NCI-H128 (cell line): ENCODE results near the gene KIAA0408.
"Not testable (repeated sequence)": the region's sequence is repeated elsewhere in the genome, so short reads cannot be mapped to it uniquely, and the experiment has no call there.

ENCODE experiments used
- DNase-seq: peaks from one replicate; lab custom pipeline; 2025; ENCODE audit not compliant: unreplicated experiment; lab: John Stamatoyannopoulos, UW

Gene KIAA0408

GRCh38 chr6:127415096-127415495 is 44.1 kb downstream of the KIAA0408 start:
- no peak for DNase-seq

GRCh38 chr6:127413123-127413522 is 46.1 kb downstream of the KIAA0408 start:
- DNase-seq = not testable (repeated sequence)

- DNase-seq = not testable (repeated sequence)
These were observed 47.2 kb downstream of the KIAA0408 start for GRCh38 chr6:127412016-127412415.
